ENCODE results near the gene SDK2. TPM values are rescaled to one million over a fixed set of nuclear protein-coding genes. Genes with fewer than 3 reads are reported as not detected.
A peak's percentile ranks its signal among the peaks of the same experiment; 100 is the strongest.

Gene SDK2
- total and polyA plus RNA-seq, 2 of the 8 experiments (the other 6 are each of a cell fraction or from before 2014, with no cell fraction given): 3.9 to 4.1 TPM

DNA sequence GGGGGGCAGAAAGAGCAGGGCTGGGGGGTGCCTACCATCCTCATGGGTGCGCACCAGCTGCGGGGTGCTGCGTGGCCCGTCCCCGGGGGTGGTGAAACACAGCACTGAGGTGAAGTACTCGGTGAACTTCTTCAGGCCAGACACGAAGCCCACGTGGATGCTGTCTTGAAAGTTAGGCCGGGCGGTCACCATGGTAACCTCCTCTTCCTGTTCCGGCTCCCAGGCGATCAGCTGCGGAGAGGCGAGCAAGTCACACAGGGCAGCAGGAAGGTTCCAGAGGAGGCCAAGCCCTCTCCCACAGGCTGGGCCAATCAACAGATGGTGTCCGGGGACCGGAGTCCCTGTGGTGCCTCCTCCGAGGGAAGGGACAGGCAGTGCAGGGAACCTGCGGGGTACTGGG, 242.3 kb downstream of the SDK2 start:
- no peak for TF ChIP-seq SAP30 (IDR thresholded peaks at IDR 0.05; ENCODE audit: insufficient read depth, insufficient replicate concordance, low read length)
- peak in 1 of 2 experiments; percentile 50; a peak in 1 of 4 replicates for TF ChIP-seq SIN3A (conservative IDR thresholded peaks at IDR 0.05 in 1 of 2, IDR thresholded peaks at IDR 0.05 in 1 of 2; ENCODE audit: low read depth in 1 of 2, low read length in 2 of 2)
- H4K91ac ChIP-seq (replicated peaks; ENCODE audit: insufficient read length, low read length): no peak overlapping the region
- no peaks in the 10 kb centered on the region for H3K79me1 ChIP-seq (ENCODE audit: low read depth, low read length)
- no peak overlapping the region for H3K18ac ChIP-seq (ENCODE audit: extremely low read depth, low read length)
- H3K23me2 ChIP-seq (ENCODE audit: low read depth, low read length): no peaks in the 10 kb centered on the region; the same call in 1 of the 2 replicates
- WGBS, 2 experiments (ENCODE audit: extremely low coverage in 1 of 2, insufficient coverage in 1 of 2, insufficient read length in 1 of 2, insufficient replicate concordance in 2 of 2, low coverage in 1 of 2, low lambda C conversion rate in 2 of 2, missing lambda C conversion rate in 1 of 2): 86% methylated on average over 17 of the region's 18 CpGs; no CpG with 5 or more reads in 1 of the 2 experiments
- H3K4me2 ChIP-seq (ENCODE audit: insufficient read depth in 1 of 2, low read depth in 2 of 2, low read length in 2 of 2): no peak overlapping the region
- DNase-seq (ENCODE audit: low read depth in 1 of 2, low spot score in 2 of 2) (peak in 1 of 2 experiments; percentile 76), FAIRE-seq (no peak)
- H4K5ac ChIP-seq (ENCODE audit: insufficient read length, low read depth, low read length): no peak overlapping the region
- no peak overlapping the region for H3K4ac ChIP-seq (replicated peaks; ENCODE audit: insufficient read length, low read depth, low read length)
- no peaks in the 10 kb centered on the region for H4K20me1 ChIP-seq (replicated peaks in 1 of 2; ENCODE audit: control insufficient read depth in 1 of 2, insufficient read depth in 2 of 2, low read length in 2 of 2)
- H2BK12ac ChIP-seq (ENCODE audit: low read depth, low read length): no peak overlapping the region
- no peaks in the 10 kb centered on the region for H3K79me2 ChIP-seq (ENCODE audit: control insufficient read depth in 1 of 2, insufficient read depth in 2 of 2, low read length in 2 of 2)
- no peak overlapping the region for H3K14ac ChIP-seq (ENCODE audit: insufficient read length)
- peaks cover 0 to 3% (median 1%) of the 10 kb centered on the region in 4 experiments; a peak in 2 of 8 replicates for H3K36me3 ChIP-seq (ENCODE audit: control insufficient read depth in 2 of 4, insufficient read depth in 4 of 4, low read length in 3 of 4)
- no peak overlapping the region; the same call in 1 of the 2 replicates for H3K27ac ChIP-seq (ENCODE audit: low read depth, low read length)
- no peak overlapping the region for H2BK120ac ChIP-seq (replicated peaks; ENCODE audit: low read depth, low read length)
- H3K56ac ChIP-seq (replicated peaks; ENCODE audit: insufficient read length, low read depth, low read length): no peak overlapping the region
- no peak overlapping the region for H2BK15ac ChIP-seq (ENCODE audit: low read length)
- H3K4me3 ChIP-seq (ENCODE audit: extremely low read depth in 1 of 4, insufficient read depth in 2 of 4, low read depth in 3 of 4, low read length in 4 of 4): no peak overlapping the region
- no peak overlapping the region for H2AFZ ChIP-seq (ENCODE audit: low read length)
- no peak overlapping the region for H2BK20ac ChIP-seq (ENCODE audit: low read length)
- no peak overlapping the region for H3K23ac ChIP-seq (ENCODE audit: insufficient read length)
- no peaks in the 10 kb centered on the region for H3K9me3 ChIP-seq (ENCODE audit: insufficient read depth in 2 of 2, low read depth in 1 of 2, low read length in 1 of 2)
- ChIA-PET CTCF (ENCODE audit: partially characterized antibody) (interaction anchor here (1.1 to 1.7 kb wide), 3 partner anchors 8 to 19 kb away, joined by 3 to 4 read pairs (median 3); no protein-coding TSS in a partner anchor), POLR2A (ENCODE audit: partially characterized antibody) (no interaction called here)
- no peak overlapping the region for H4K8ac ChIP-seq (ENCODE audit: extremely low read depth, insufficient read depth, low read length)
- H3K9ac ChIP-seq (replicated peaks in 1 of 4; ENCODE audit: extremely low read depth in 1 of 4, low read depth in 3 of 4, low read length in 3 of 4): no peak overlapping the region
- no peaks in the 10 kb centered on the region; a peak in 2 of 7 replicates for H3K4me1 ChIP-seq (replicated peaks in 1 of 4; ENCODE audit: control insufficient read depth in 3 of 4, insufficient read depth in 4 of 4, low read length in 3 of 4)
- no peaks in the 10 kb centered on the region for H3K27me3 ChIP-seq (replicated peaks in 1 of 4; ENCODE audit: control insufficient read depth in 3 of 4, extremely low read depth in 1 of 4, insufficient read depth in 3 of 4, low read length in 3 of 4)
- no peak overlapping the region for H2BK5ac ChIP-seq (ENCODE audit: low read depth, low read length)
- no peak overlapping the region for H2AK5ac ChIP-seq (ENCODE audit: low read depth, low read length)
